Activated naive CD8-positive, alpha-beta T cell treated with anti-CD3 and anti-CD28 coated beads for 36 hours (primary cell): ENCODE data around the gene RETREG2. TPM values are rescaled to one million over a fixed set of nuclear protein-coding genes. Genes with fewer than 3 reads are reported as not detected.

Experiments
- DNase-seq: peaks from one replicate; pipeline ENCODE4 v3.0.0; 2021
- H3K27ac Mint-ChIP-seq: one replicate; pipeline ENCODE4 v1.8.0; 2022; ENCODE audit warnings: mild to moderate bottlenecking, moderate library complexity, mixed read lengths
- H3K27me3 Mint-ChIP-seq: one replicate; pipeline ENCODE4 v1.8.0; 2022; ENCODE audit warnings: mild to moderate bottlenecking, mixed read lengths
- H3K36me3 Mint-ChIP-seq: one replicate; pipeline ENCODE4 v1.8.0; 2021; ENCODE audit warnings: mild to moderate bottlenecking, mixed read lengths
- H3K4me1 Mint-ChIP-seq: one replicate; pipeline ENCODE4 v1.8.0; 2021; ENCODE audit warnings: mixed read lengths
- H3K4me3 Mint-ChIP-seq: one replicate; pipeline ENCODE4 v1.8.0; 2022; ENCODE audit warnings: mild to moderate bottlenecking, moderate library complexity, mixed read lengths
- H3K9me3 Mint-ChIP-seq: one replicate; pipeline ENCODE4 v1.8.0; 2022; ENCODE audit warnings: mixed read lengths
- total RNA-seq, 2 experiments: library from RNA; stranded (reverse); gene quantifications; one replicate each; pipeline ENCODE4 v1.2.3, GENCODE V29; 2021

Gene RETREG2
- total RNA-seq, 2 experiments from 2014 or later = 54.2 to 57.7 TPM

DNA sequence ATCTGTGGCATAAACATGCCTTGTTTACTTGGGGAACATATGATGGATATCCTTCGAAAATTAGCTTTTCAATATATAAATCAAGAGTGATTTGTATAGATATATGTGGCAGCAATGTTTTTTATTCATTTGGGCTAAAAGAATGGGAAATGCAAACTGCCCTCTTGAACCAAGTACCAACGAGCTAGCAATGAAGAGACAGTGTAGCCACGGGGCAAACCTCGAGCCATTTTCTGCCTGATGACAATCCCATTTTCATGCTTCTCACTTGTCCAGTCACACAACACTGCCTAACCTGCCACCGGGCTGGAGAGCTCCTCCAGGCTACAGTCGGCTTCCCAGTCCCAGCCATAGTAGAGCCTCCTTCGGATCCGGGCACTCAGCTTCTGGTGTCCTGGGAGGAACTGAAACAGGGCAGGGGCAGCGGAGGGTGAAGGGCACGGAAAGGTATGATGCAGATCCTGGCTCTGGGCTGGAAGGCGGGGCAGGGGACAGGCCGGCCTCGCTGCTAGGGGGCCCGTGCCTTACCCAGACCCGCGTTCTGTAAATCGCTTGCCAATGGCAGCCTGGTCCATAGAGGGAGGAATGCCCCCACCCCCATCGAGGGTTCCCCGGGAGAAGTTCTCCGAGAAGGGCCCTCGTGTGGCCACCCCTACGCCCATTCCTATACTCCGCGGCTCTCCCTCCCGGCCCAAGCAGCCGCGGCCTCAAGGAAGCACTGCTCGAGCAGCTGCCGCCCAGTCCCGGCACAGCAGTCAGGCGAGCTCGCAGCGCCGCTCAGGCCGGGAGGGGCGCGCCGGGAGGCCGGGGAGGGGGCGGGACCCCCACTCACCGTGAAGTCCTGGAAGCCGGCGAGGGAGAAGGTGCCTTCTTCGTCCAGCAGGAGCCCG lies 1.9 kb upstream of the RETREG2 start:
- peaks cover 13% of the 10 kb centered on the region for H3K36me3 Mint-ChIP-seq
- no peaks in the 10 kb centered on the region for H3K9me3 Mint-ChIP-seq
- H3K4me1 Mint-ChIP-seq = peaks cover 50% of the 10 kb centered on the region
- H3K27me3 Mint-ChIP-seq = no peaks in the 10 kb centered on the region
- peak overlapping the region; percentile 81 for H3K27ac Mint-ChIP-seq
- DNase-seq = peak; percentile 47
- peak overlapping the region; percentile 90 for H3K4me3 Mint-ChIP-seq

DNA sequence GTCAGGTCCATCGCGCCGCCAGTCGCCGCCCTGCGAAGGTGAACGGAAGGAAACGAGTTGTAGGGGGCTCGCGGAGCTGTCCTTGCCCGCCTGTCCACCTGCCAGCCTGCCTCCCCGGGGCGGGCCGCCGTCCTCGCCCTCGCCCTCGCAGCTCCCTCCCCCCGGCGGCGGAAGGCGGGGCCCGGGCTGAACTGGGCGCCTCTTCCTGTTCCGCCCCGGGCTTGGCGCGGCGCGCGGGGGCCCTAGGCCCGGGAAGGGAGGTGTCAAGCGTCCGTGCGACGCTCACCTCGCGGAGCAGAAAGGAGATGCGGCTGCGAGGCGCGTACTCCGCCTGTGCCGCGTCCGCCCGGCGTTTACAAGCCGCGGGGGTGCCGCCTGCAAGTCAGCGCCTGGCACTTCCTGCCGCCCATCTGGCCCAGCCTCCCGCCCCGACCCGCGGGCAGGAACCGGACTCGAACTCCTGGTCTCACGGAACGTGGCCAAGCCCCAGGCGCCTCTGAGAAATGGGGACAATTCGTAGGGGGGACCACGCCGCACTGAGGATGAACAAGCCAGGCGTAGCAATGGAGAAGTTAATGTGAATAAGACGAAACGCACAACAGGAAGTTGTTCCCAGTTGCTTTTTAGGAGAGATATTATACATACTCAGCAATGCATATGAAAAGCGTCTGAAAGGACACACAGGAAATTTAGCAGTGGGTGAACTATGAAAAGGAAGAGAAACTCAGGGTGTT lies 1.1 kb upstream of the RETREG2 start, which contains the start of gene CNPPD1:
CNPPD1 (minus strand) TSS at position 108 of the 734 bp plus-strand sequence; CDS start at position 11, 97 bp downstream.
- peak; percentile 94 for DNase-seq
- Mint-ChIP-seq H3K4me1 (peaks cover 54% of the 10 kb centered on the region), H3K9me3 (no peaks in the 10 kb centered on the region), H3K4me3 (peak within 1 kb of the TSS; percentile 90), H3K27me3 (no peaks in the 10 kb centered on the region), H3K27ac (peak within 1 kb of the TSS; percentile 96), H3K36me3 (peaks cover 15% of the 10 kb centered on the region)

GRCh38 chr2:219178377-219179175 lies 501 bp downstream of the RETREG2 start:
- H3K4me1 Mint-ChIP-seq = peaks cover 61% of the 10 kb centered on the region
- peak; percentile 44 for DNase-seq
- H3K27ac Mint-ChIP-seq = peak overlapping the region; percentile 68
- no peaks in the 10 kb centered on the region for H3K27me3 Mint-ChIP-seq
- peak overlapping the region; percentile 90 for H3K4me3 Mint-ChIP-seq
- peaks cover 15% of the 10 kb centered on the region for H3K36me3 Mint-ChIP-seq
- no peaks in the 10 kb centered on the region for H3K9me3 Mint-ChIP-seq

GRCh38 chr2:219179601-219180465 lies 1.8 kb downstream of the RETREG2 start:
- no peaks in the 10 kb centered on the region for H3K9me3 Mint-ChIP-seq
- H3K27me3 Mint-ChIP-seq = no peaks in the 10 kb centered on the region
- H3K4me3 Mint-ChIP-seq = peak overlapping the region; percentile 90
- H3K36me3 Mint-ChIP-seq = peaks cover 7% of the 10 kb centered on the region
- peaks cover 53% of the 10 kb centered on the region for H3K4me1 Mint-ChIP-seq
- no peak overlapping the region for H3K27ac Mint-ChIP-seq
- no peak for DNase-seq

- peak overlapping the region; percentile 62 for H3K27ac Mint-ChIP-seq
- H3K4me1 Mint-ChIP-seq = peaks cover 45% of the 10 kb centered on the region
- no peaks in the 10 kb centered on the region for H3K27me3 Mint-ChIP-seq
Observed at GRCh38 chr2:219180961-219181360, 2.9 kb downstream of the RETREG2 start.

DNA sequence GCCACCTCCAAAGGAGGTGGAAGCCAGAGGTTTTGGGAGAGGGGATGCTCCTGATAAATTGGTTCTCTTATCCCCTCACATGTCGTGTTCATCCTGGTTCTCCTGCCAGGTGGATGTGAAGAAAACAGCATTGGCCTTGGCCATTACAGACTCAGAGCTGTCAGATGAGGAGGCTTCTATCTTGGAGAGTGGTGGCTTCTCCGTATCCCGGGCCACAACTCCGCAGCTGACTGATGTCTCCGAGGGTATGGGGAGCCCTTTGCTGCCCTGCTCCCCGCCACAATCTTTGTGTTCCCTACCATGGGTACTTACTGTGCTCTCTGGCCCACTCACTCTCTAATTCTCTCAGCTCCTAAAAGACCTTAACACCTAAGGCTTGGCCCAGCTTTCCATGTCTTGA lies 3.5 kb downstream of the RETREG2 start:
- Mint-ChIP-seq H3K27ac (peak overlapping the region; percentile 62), H3K36me3 (peaks cover 15% of the 10 kb centered on the region), H3K4me1 (peaks cover 47% of the 10 kb centered on the region), H3K27me3 (no peaks in the 10 kb centered on the region), H3K4me3 (no peak overlapping the region), H3K9me3 (no peaks in the 10 kb centered on the region)
- no peak for DNase-seq

More at GRCh38 chr2:219180961-219181360, 2.9 kb downstream of the RETREG2 start:
- Mint-ChIP-seq H3K36me3 (peaks cover 15% of the 10 kb centered on the region), H3K4me3 (no peak overlapping the region), H3K9me3 (no peaks in the 10 kb centered on the region)
- no peak for DNase-seq

- Mint-ChIP-seq H3K9me3 (no peaks in the 10 kb centered on the region), H3K4me3 (no peak overlapping the region), H3K4me1 (peaks cover 56% of the 10 kb centered on the region), H3K27me3 (no peaks in the 10 kb centered on the region), H3K27ac (peak overlapping the region; percentile 62), H3K36me3 (peaks cover 16% of the 10 kb centered on the region)
- no peak for DNase-seq
Observed at GRCh38 chr2:219182331-219183150, 4.5 kb downstream of the RETREG2 start.

DNA sequence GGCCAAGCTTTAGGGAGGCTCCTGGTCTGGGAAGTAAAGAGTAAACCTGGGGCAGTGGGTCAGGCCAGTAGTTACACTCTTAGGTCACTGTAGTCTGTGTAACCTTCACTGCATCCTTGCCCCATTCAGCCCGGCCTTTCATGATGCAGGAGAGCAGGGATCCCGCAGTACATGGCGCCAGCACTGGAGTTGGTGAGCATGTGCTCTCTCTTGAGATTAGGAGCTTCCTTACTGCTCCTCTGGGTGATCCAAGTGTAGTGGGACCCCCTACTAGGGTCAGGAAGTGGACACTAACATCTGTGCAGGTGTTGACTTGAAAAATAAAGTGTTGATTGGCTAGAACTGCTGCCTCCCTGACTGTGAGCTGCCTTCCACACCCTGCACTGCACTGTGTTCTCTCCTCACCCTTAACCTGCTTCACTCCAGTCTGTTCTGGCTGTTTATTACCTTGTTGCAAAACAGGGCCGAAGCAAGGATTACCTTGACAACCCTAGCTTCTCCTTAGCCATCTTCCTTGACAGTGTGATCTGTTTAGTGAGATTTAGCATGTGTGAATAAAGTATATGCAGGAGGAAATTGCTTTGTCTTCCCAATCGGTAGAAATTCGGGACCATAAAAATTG lies 5.2 kb downstream of the RETREG2 start:
- peaks cover 18% of the 10 kb centered on the region for H3K36me3 Mint-ChIP-seq
- no peaks in the 10 kb centered on the region for H3K9me3 Mint-ChIP-seq
- no peak overlapping the region for H3K4me3 Mint-ChIP-seq
- H3K27ac Mint-ChIP-seq = peak overlapping the region; percentile 62
- H3K4me1 Mint-ChIP-seq = peaks cover 56% of the 10 kb centered on the region
- no peaks in the 10 kb centered on the region for H3K27me3 Mint-ChIP-seq
- DNase-seq = no peak

DNA sequence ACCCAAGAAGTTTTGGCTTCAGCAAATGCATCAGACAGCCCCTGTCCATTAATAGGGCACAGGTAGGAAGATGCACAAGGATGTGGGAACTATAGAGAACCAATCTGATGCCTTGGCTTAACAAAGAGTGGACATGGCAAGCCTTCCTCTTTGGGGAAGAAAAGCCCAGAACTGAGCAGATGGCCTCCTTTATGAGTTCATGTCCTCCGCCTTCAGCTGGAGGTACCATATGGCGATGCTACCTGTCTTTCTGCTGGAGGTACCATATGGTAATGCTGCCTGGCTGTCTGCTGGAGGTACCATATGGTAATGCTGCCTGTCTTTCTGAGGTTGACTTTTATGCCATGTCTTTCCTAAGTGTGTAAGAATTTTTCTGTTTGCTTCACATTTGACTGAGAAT lies 6.0 kb downstream of the RETREG2 start:
- Mint-ChIP-seq H3K27me3 (no peaks in the 10 kb centered on the region), H3K4me1 (peaks cover 54% of the 10 kb centered on the region), H3K27ac (no peak overlapping the region), H3K36me3 (peaks cover 18% of the 10 kb centered on the region), H3K9me3 (no peaks in the 10 kb centered on the region), H3K4me3 (no peak overlapping the region)
- DNase-seq = no peak

DNA sequence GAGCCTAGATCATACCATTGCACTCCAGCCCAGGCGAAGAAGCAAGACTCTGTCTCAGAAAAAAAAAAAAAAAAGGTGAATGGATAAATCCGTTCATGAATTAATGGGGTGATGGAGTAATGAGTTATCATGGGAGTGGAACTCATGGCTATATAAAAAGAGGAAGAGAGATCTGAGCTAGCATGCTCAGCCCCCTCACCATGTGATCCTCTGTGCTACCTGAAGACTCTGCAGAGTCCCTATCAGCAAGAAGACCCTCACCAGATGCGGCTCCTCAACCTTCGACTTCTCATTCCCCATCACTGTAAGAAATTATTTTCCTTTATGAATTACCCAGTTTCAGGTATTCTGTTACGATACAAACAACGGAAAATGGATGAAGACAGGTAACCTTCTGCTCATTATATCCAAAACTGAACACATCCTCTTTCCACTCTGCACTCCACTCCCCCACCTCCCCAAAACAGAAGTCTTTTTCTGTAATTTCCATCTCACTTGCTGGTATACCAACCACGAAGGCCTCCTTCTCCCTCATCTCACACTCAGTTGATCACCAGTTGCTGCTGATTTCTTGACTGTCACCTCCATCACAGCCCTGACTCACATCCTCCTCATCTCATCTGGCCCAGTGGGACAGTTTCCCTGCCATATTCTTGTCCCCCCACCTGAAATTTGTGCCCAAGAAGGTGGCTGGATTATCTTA lies 8.8 kb downstream of the RETREG2 start:
- peak overlapping the region; percentile 80 for H3K27ac Mint-ChIP-seq
- H3K4me1 Mint-ChIP-seq = peaks cover 31% of the 10 kb centered on the region
- H3K36me3 Mint-ChIP-seq = peaks cover 12% of the 10 kb centered on the region
- no peak for DNase-seq
- H3K27me3 Mint-ChIP-seq = no peaks in the 10 kb centered on the region
- H3K4me3 Mint-ChIP-seq = peak overlapping the region; percentile 7
- H3K9me3 Mint-ChIP-seq = no peaks in the 10 kb centered on the region

DNA sequence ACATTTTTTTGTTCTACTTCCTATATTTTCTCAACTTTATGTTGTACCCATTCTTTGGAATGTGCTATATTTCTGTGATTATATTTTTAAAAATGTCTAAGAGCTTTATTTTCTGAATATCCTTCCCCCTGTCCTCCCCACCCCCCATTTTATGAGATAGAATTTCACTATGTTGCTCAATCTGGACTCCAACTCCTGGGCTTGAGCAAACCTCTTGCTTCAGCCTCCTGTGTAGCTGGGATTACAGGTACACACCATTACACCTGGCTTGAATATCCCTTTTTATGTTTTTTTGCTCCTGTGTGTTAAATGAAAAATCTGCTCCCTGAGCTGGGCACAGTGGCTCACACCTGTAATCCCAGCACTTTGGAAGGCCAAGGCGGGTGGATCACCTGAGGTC lies 19.3 kb downstream of the RETREG2 start:
- no peak overlapping the region for H3K27ac Mint-ChIP-seq

DNA sequence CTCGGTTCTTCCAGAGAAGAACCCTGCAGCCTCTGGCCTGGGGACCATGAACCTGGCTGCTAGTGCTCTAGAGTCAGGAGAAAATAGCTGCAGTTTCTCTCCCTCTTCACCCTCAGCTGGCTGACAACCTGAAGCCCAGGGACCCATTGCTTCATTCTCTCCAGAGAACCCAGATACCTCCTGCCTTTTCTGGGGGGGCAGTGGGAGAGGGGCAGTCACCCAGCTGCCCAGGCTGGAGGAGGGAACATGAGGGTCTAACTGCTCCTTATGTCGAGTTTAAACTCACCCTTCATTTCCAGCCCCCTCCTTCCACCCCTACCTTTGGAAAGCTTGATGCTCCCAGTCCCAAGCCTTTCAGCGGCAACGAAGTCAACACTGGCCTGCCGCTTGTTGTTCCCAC lies 20.9 kb downstream of the RETREG2 start:
- Mint-ChIP-seq H3K36me3 (peaks cover 12% of the 10 kb centered on the region), H3K9me3 (peaks cover 13% of the 10 kb centered on the region), H3K4me3 (peak overlapping the region; percentile 80), H3K4me1 (peaks cover 20% of the 10 kb centered on the region), H3K27me3 (no peaks in the 10 kb centered on the region), H3K27ac (no peak overlapping the region)
- DNase-seq = no peak

More for the DNA sequence above, 19.3 kb downstream of the RETREG2 start:
- DNase-seq = no peak
- Mint-ChIP-seq H3K9me3 (peaks cover 5% of the 10 kb centered on the region), H3K36me3 (peaks cover 7% of the 10 kb centered on the region), H3K27me3 (no peaks in the 10 kb centered on the region), H3K4me1 (peaks cover 20% of the 10 kb centered on the region), H3K4me3 (no peak overlapping the region)
